ENCODE measurements around the gene CCDC57.

The CCDC57 gene

GRCh38 chr17:82110298-82110697 is 102.3 kb downstream of the CCDC57 start:
- TF ChIP-seq, protein P1, sequence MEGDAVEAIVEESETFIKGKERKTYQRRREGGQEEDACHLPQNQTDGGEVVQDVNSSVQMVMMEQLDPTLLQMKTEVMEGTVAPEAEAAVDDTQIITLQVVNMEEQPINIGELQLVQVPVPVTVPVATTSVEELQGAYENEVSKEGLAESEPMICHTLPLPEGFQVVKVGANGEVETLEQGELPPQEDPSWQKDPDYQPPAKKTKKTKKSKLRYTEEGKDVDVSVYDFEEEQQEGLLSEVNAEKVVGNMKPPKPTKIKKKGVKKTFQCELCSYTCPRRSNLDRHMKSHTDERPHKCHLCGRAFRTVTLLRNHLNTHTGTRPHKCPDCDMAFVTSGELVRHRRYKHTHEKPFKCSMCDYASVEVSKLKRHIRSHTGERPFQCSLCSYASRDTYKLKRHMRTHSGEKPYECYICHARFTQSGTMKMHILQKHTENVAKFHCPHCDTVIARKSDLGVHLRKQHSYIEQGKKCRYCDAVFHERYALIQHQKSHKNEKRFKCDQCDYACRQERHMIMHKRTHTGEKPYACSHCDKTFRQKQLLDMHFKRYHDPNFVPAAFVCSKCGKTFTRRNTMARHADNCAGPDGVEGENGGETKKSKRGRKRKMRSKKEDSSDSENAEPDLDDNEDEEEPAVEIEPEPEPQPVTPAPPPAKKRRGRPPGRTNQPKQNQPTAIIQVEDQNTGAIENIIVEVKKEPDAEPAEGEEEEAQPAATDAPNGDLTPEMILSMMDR (IDR thresholded peaks at IDR 0.05; ENCODE audit: insufficient read depth, low read depth, low read length, missing control alignments): no peak
- no peak overlapping the region for H3K4me3 ChIP-seq (ENCODE audit: low read depth, low read length)
- DNase-seq (ENCODE audit: low read depth): no peak

GRCh38 chr17:82108961-82109475 is 103.6 kb downstream of the CCDC57 start:
- TF ChIP-seq, protein P1 (IDR thresholded peaks at IDR 0.05; ENCODE audit: insufficient read depth, low read depth, low read length, missing control alignments): no peak
- no peak overlapping the region for H3K4me3 ChIP-seq (ENCODE audit: low read depth, low read length)
- no peak for DNase-seq (ENCODE audit: low read depth)

- H3K4me3 ChIP-seq (ENCODE audit: low read depth, low read length): no peak overlapping the region
- TF ChIP-seq, protein P1 (IDR thresholded peaks at IDR 0.05; ENCODE audit: insufficient read depth, low read depth, low read length, missing control alignments): no peak
- no peak for DNase-seq (ENCODE audit: low read depth)
Measured at GRCh38 chr17:82108496-82108945, 104.1 kb downstream of the CCDC57 start.

DNA sequence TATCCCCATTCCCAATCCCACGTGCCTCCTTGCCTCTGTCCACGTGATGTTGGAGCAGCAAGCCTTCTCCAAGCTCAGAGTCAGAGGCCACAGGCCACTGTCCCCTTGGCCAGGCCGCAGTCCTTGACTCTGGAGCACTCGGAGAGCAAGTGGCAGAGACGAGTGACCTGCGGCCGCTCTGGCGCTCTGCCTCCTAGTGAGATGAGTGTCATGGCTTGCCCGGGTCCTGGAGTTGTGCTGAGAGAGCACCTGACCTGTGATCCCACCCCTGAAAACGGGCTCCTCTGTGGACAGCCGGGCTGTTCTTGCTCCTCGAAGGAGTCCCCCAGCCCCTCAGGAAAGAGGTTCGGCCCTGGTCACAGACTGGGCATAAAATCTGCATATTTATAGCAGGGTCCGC is 104.6 kb downstream of the CCDC57 start:
- TF ChIP-seq, protein P1 (IDR thresholded peaks at IDR 0.05; ENCODE audit: insufficient read depth, low read depth, low read length, missing control alignments): no peak
- DNase-seq (ENCODE audit: low read depth): no peak
- H3K4me3 ChIP-seq (ENCODE audit: low read depth, low read length): no peak overlapping the region

DNA sequence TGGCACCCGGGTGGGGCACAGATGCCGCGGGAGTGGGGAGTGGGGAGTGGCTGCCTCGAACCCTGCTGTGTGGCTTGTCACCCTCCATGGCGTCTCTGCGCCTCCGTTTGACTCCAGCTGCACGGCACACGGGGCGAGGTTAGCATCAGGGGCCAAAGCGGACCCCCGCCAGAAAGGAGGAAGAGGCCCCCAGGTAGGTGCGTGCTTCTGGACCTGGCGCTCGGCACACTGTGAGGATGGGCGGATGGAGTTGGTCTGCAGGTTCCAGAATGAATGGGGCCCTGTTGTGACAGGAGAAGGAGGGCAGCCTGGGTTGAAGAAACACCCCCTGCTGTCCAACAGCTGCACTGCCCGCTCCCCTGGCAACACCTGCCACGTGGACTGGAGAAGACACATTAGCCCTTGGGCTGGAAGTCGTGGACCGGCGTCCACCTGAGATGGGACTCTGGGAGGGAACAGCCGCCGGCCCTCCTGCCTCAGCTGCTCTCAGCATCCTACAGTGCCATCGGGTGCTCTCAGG is 105.2 kb downstream of the CCDC57 start:
- DNase-seq (ENCODE audit: low read depth): no peak

DNA sequence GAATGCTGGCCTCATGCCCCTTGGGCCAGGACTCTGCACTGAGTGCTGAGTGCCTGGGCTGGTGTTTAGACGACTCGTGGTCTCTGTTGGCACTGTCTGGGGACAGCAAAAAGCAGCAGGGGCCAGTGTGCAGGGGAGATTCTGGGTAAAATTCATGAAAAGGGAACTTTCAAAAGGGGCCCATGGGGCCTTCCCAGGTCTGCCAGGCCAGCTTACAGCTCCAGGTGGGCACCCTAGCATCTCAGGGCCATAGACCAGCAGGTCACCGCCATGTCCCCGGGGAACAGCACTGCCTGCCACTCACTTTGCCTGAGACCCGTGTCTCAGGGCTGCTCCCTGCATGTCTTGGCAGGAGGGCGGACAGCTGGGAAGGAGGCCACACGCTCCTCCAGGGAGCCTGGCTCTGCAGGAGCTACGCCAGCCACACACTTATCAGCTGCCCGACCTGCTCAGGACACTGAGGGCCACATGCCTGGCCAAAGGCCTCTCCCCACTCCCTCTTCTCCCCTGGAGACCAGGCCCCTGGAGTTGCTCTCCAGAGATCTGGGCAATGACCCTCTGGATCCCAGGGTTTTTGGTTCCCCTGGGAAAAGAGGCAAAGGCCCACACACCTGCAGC is 105.8 kb downstream of the CCDC57 start:
- H3K4me3 ChIP-seq (ENCODE audit: low read depth, low read length): peak overlapping the region; percentile 53
- no peak for DNase-seq (ENCODE audit: low read depth)
- TF ChIP-seq, protein P1 (IDR thresholded peaks at IDR 0.05; ENCODE audit: insufficient read depth, low read depth, low read length, missing control alignments): no peak

More for the DNA sequence above, 105.2 kb downstream of the CCDC57 start:
- TF ChIP-seq, protein P1 (IDR thresholded peaks at IDR 0.05; ENCODE audit: insufficient read depth, low read depth, low read length, missing control alignments): peak; percentile 25
- no peak overlapping the region for H3K4me3 ChIP-seq (ENCODE audit: low read depth, low read length)

Data from GM12865 (cell line).